LNCAP (cell line): ENCODE results near the gene S100A7A.
A peak's percentile ranks its signal among the peaks of the same experiment; 100 is the strongest.

Source experiments
- CTCF ChIP-seq: fragments of 450-650 bp; IDR thresholded peaks from 2 replicates; pipeline ENCODE4 v1.5.1; 2017; ENCODE audit warnings: mild to moderate bottlenecking

The S100A7A gene

GRCh38 chr1:153465811-153466636 is 49.7 kb downstream of the S100A7A start:
- peak; percentile 97 for TF ChIP-seq CTCF

- TF ChIP-seq CTCF, result no peak
Measured at GRCh38 chr1:153466908-153467307, 50.6 kb downstream of the S100A7A start.

- no peak for TF ChIP-seq CTCF
Measured at GRCh38 chr1:153470707-153471106, 54.4 kb downstream of the S100A7A start.
